GM12891 (cell line): ENCODE measurements around the gene CACNA1I.
"Not testable (repeated sequence)": the region's sequence is repeated elsewhere in the genome, so short reads cannot be mapped to it uniquely, and the experiment has no call there.

Experiments
- DNase-seq: peaks from one replicate; pipeline ENCODE4 v3.0.0; 2011; ENCODE audit warnings: low spot score; ENCODE audit not compliant: insufficient read length
- FAIRE-seq: peaks from 2 replicates; lab custom pipeline; 2011; peaks lifted over from hg19 to GRCh38; lab: Jason Lieb, UNC
- PAX5 ChIP-seq: IDR thresholded peaks from 2 replicates; pipeline ENCODE4 v1.6.1; 2011; ENCODE audit warnings: low read length, moderate library complexity, mild to moderate bottlenecking; ENCODE audit not compliant: insufficient read depth, severe bottlenecking
- POLR2A ChIP-seq: IDR thresholded peaks from 2 replicates; pipeline ENCODE4 v1.6.1; 2011; ENCODE audit warnings: low read depth, low read length, control low read depth
- POLR2AphosphoS5 ChIP-seq: IDR thresholded peaks from 2 replicates; pipeline ENCODE4 v1.6.1; 2011; ENCODE audit warnings: low read depth, low read length, control low read depth
- POU2F2 ChIP-seq: IDR thresholded peaks from 2 replicates; pipeline ENCODE4 v1.6.1; 2011; ENCODE audit warnings: low read depth, mild to moderate bottlenecking, control low read depth, low read length, moderate library complexity
- SPI1 ChIP-seq: IDR thresholded peaks from 2 replicates; pipeline ENCODE4 v1.6.1; 2011; ENCODE audit warnings: low read depth, low read length, control low read depth
- TAF1 ChIP-seq: IDR thresholded peaks from 2 replicates; pipeline ENCODE4 v1.6.1; 2011; ENCODE audit warnings: low read depth, low read length, control low read depth

Gene CACNA1I

DNA sequence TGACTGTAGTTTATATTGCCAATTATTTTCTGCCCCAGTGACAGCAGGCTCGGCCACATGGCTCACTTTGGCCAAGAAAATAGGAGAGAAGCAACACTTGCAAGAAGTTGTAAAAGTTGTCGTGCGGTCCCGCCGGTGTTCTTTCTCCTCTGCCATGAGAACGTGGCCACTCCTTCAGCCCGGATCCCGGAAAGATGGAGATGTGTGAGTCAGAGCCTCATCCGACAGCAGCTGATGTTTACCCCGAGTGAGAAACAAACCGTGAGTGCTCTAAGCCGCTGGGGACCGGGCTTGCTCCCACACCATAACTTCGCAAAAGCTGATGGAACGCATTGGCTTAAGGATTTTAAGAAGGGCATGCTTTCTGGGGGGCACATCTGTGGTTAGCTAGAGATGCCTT, 157.0 kb downstream of the CACNA1I start:
- DNase-seq: no peak
- TF ChIP-seq PAX5 (no peak), POU2F2 (no peak)
- no peak for FAIRE-seq

DNA sequence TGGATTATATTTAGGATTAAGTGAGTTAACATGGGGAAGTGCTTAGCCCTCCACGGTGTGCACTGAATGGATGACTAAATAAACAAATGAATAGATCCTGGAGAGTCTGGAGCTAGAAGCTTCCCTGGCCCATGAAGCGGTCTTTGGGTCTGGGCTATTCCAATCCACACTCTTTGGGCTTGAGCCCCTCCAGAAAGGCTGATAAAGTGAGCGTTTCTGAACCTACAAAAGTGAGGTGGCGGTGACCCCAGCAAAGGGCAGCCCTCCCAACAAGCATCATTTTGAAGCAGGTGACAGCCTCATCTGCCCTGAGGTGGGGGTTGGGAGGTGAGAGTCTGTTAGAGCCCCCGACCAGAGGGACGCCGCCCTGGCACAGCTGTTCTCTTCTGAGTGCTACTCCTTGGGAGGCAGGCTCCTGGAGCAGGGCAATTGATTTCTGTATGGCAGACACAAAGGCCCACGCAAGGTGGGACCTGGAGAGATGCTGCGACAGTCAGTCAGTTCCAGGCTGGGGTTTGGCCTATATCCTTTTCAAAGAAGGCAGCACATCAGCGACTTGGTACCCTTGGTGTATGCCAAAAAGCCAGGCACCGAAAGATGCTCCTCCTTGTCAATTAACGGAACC, 157.8 kb downstream of the CACNA1I start:
- TF ChIP-seq PAX5 (no peak), POLR2AphosphoS5 (no peak)
- FAIRE-seq (no peak), DNase-seq (no peak)

DNA sequence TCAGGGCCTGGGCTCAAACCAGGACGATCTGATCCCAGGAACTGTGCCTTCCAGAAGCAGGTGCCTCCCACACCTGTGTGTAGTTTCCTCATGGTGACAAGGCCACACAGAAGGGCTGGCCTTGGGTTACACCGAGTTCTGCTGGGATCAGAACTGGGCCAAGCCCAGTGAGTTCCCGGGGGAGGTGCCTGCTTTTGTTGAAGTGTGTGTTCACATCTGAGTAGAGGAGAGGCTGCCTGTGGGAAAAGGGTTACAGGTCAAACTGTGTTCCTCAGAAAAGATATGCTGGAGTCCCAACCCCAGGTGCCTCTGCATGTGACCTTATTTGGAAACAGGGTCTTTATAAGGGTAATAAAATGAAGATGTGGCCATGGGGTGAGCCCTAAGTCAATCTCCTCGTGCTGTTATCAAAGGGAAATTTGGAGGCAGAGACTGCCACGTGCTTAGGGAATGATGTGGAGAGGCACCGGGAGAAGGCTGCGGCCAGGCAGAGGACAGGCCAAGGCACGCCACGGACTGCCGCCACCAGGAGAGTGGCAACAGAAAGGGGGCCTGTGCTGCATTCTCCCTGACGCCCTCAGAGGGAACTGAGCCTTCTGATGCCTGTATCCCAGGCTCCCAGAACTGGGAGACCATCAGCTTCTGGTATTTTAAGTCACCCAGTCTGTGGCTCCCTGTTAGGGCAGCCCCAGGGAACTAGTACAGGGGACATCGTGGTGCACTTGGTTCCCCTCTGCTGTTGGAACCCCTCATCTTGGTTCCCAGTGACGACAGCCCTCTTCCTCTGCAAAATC, 158.8 kb downstream of the CACNA1I start:
- DNase-seq (no peak), FAIRE-seq (no peak)
- TF ChIP-seq PAX5 (no peak), POLR2AphosphoS5 (no peak), POU2F2 (no peak), POLR2A (no peak)

DNA sequence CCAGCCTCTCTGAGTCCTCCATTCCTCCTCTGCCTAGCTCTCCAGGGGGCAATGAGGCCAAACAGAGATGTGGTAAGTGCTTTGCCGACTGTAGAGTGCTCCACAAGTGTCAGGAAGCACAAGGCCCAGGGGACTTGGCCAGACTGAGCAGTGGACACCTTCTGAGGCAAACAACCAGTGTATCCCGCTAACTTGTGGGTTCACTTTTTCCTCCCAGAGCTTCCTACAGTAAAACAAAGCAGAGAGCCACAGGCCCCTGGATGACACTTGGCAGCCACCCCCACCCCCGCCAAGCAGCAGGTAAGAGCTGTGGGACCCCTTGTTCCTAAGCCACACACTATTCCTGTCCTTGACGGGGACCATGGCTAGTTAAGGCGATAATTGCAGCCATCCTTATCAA, 160.9 kb downstream of the CACNA1I start:
- no peak for TF ChIP-seq POU2F2
- TF ChIP-seq POLR2A: no peak
- no peak for TF ChIP-seq TAF1
- no peak for TF ChIP-seq POLR2AphosphoS5
- TF ChIP-seq PAX5: no peak
- TF ChIP-seq SPI1: no peak
- FAIRE-seq (no peak), DNase-seq (no peak)

DNA sequence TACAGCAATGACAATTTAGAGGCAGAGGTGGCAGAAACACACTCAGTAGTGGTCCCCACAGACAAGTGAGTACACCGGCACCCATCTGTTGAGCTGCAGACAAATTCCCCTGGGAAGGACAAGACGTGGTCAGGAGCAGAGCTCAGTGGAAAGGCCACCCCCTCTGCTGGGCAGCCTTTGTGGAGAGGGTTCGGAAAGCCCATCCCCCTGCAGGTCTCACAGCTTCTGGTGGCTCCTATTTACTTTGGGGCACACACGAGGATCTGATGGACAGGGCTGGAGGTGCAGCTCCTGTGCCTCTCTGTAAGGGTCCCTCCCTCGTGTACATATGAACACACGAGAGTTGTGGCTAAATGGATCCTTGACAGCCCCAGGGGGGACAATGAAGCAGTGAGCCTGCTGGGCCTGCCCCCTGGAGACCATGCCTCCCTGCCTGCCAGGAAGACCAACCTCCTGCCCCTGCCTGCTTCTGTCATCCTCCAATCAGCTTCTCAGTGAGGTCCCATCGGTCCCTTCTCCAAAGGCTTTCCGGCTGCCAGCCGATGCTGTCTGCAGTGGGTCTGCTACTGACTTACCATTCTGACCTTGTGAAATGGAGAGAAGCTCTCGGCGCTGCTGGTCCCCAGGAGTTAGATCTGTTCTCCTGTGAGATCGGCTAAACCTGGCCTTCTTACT, 161.5 kb downstream of the CACNA1I start:
- FAIRE-seq (no peak), DNase-seq (no peak)
- TF ChIP-seq POLR2A (no peak), PAX5 (no peak), TAF1 (no peak), POLR2AphosphoS5 (no peak), SPI1 (no peak), POU2F2 (no peak)

DNA sequence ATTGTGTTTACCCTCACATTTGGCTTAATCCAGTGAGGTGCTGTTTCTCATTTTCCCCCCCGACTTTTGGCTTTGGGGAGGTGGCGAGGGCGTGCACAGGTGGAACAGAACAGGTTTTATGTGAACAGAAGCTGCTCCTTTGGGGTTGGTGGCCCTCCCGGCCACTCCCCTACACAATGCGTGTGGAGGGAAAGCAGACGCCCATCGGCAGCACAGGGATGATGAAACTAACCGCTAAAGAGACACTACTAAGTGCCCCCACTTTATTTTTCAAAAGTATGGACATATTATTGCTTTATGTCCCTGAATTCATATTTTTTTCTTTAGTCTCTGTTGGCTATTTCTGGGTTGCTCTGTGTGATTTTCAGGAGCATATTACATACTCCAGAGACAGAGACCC, 162.1 kb downstream of the CACNA1I start:
- TF ChIP-seq PAX5: no peak
- TF ChIP-seq SPI1: no peak
- no peak for TF ChIP-seq POLR2A
- TF ChIP-seq POU2F2: no peak
- TF ChIP-seq POLR2AphosphoS5: no peak
- TF ChIP-seq TAF1: no peak
- DNase-seq: no peak
- no peak for FAIRE-seq

DNA sequence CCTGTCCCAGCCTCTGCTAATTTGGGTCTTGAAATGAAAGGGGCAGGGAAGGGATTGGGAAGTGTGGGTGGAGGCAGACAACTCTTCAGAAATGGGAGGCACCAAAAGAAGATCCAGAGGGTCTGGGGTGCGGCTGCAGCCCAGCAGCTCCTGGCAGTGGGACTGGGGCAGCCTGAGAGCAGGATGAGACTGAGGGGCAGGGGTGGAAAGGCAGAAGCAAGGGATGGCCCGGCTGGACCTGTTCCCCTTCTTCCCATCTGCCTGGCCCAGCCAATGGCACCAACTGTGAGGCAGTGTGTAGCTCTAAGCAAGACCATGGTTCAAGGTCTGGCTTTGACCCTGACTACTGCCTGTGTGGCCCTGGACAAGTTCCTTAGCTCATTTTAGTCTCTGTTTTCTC, 162.6 kb downstream of the CACNA1I start:
- TF ChIP-seq POLR2A: no peak
- TF ChIP-seq POU2F2: no peak
- TF ChIP-seq SPI1: no peak
- no peak for TF ChIP-seq PAX5
- TF ChIP-seq TAF1: no peak
- TF ChIP-seq POLR2AphosphoS5: no peak
- FAIRE-seq (no peak), DNase-seq (no peak)

DNA sequence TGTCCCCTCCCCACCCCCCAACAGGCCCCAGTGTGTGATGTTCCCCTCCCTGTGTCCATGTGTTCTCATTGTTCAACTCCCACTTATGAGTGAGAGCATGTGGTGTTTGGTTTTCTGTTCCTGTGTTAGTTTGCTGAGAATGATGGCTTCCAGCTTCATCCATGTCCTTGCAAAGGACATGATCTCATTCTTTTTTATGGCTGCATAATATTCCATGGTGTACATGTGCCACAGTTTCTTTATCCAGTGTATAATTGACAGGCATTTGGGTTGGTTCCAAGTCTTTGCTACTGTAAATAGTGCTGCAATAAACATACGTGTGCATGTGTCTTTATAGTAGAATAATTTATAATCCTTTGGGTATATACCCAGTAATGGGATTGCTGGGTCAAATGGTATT, 163.5 kb downstream of the CACNA1I start:
- FAIRE-seq, DNase-seq: not testable (repeated sequence)

DNA sequence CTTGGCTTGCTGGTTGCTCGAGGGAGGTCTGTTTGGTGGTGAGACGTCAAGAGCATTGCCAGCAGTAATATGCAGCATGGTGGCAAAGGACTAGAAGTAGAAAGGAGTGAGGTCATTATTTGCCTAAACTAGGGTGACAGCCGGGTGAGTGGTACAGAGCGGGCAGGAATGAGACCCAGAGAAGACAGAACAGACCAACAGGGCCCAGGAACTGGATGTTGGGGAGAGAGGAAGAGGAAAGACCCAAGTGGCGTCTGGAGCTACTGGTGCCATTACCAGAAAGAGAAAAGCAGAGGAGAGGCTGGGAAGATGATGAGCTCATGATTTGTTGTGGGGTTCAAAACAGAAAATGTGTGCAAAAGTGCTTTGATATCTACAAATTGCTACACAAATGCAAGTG, 164.3 kb downstream of the CACNA1I start:
- no peak for DNase-seq
- TF ChIP-seq TAF1 (no peak), SPI1 (no peak)
- no peak for FAIRE-seq

DNA sequence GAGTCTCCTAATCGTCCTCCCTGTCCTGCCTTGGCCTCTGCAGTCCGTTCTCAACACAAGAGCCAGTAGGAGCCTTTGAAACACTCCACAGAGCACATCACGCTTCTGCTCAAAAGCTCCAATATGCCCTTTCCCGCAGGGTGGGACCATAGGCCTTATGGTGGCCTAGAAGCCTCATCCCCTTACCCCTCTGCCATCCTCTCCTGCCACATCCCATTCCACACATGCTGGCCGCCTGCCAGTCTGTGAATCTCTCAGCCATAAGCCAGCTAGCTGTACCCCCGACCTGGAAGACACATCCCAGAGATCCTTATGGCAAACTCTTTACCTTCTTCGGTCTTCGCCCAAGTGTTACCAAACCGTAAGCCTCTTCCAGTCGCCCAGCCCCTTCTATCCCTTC, 165.2 kb downstream of the CACNA1I start:
- no peak for FAIRE-seq
- no peak for DNase-seq
- TF ChIP-seq TAF1 (no peak), POLR2AphosphoS5 (no peak), POU2F2 (no peak), SPI1 (no peak), PAX5 (no peak)

DNA sequence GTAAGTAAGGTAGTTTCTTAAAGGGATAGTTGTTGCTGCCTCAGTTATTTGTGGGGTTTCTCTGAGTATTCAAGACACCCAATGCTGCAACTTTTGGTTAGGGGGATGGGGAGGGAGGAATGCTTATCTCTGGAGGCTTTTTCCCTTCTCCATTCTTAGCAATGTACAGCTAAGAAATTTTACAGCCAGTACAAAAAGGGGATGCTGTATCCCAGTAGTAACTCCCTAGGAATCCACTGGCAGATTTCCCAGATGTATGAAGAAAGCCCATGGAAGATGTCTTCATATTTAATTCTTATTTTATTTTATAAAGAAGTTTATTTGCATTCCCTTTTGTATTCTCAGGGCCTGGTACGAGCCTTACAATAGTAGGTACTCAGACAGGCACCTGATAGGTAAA, 168.2 kb downstream of the CACNA1I start:
- DNase-seq (no peak), FAIRE-seq (no peak)
- TF ChIP-seq PAX5 (no peak), TAF1 (no peak), POU2F2 (no peak), POLR2AphosphoS5 (no peak), SPI1 (no peak), POLR2A (no peak)
